A673 (cell line): Measurements from ENCODE around the gene CACHD1.

ENCODE experiments used
- CTCF ChIP-seq: fragments of 300-800, 200-600 bp; sonication (generic); conservative IDR thresholded peaks from 2 replicates; pipeline ENCODE4 v1.5.1; 2017; ENCODE audit warnings: low read depth, mild to moderate bottlenecking, antibody characterized with exemption, low read length, moderate library complexity, mixed read lengths
- EZH2 ChIP-seq: fragments of 200-600 bp; sonication (generic); IDR thresholded peaks from 2 replicates; pipeline ENCODE4 v1.6.1; 2017; ENCODE audit warnings: borderline replicate concordance, low read depth, mild to moderate bottlenecking, mixed read lengths, antibody characterized with exemption, low read length; ENCODE audit not compliant: poor library complexity, severe bottlenecking

GRCh38 chr1:64518692-64519481, 49.0 kb downstream of the CACHD1 start:
- TF ChIP-seq CTCF: no peak
- TF ChIP-seq EZH2: no peak
